GM12873 (cell line): ENCODE results near the gene GGTA1.

Experiments
- TF ChIP-seq, protein P1 (sequence below): IDR thresholded peaks from 2 replicates; pipeline ENCODE4 v1.5.1; 2012; ENCODE audit warnings: low read depth, mild to moderate bottlenecking, moderate library complexity, low read length, control low read depth; ENCODE audit not compliant: insufficient read depth; ENCODE audit errors: missing control alignments

Gene GGTA1

DNA sequence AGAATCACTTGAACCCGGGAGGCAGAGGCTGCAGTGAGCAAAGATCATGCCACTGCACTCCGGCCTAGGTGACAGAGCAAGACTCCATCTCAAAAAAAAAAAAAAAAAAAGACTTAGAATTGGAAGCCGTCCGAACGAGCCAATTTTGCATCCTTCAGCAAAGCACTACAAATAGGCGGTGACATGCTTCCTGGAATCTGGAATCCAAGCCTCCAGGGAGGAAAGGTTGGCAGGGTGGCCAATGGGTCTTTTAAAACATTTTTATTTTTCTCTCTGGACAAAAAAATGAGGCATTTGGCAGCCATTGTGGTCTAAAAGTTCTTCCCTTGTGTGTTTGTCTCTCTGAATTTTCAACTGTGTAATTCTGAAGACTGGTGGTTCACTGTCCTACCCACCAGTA, 26.4 kb downstream of the GGTA1 start:
- TF ChIP-seq, protein P1, sequence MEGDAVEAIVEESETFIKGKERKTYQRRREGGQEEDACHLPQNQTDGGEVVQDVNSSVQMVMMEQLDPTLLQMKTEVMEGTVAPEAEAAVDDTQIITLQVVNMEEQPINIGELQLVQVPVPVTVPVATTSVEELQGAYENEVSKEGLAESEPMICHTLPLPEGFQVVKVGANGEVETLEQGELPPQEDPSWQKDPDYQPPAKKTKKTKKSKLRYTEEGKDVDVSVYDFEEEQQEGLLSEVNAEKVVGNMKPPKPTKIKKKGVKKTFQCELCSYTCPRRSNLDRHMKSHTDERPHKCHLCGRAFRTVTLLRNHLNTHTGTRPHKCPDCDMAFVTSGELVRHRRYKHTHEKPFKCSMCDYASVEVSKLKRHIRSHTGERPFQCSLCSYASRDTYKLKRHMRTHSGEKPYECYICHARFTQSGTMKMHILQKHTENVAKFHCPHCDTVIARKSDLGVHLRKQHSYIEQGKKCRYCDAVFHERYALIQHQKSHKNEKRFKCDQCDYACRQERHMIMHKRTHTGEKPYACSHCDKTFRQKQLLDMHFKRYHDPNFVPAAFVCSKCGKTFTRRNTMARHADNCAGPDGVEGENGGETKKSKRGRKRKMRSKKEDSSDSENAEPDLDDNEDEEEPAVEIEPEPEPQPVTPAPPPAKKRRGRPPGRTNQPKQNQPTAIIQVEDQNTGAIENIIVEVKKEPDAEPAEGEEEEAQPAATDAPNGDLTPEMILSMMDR = no peak

DNA sequence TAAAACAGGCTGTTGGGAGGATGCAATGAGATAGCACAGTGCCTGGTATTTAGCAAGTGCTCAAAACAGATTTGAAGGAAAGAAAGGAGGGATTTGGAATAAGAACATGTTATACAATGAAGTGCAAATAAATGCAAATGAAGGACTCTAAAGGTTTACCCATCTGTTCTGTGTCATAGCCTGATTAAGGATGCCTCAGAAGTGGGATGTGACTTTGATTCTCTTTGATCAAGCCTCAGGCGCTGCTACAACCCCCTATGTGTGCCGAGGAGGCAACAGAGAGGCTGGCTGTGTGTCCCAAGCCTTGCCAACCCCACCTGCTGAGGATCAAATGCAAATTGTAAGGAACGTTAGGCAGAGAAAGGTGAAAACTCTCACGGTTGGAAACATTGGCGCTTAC, 27.2 kb downstream of the GGTA1 start:
- TF ChIP-seq, protein P1 = no peak

DNA sequence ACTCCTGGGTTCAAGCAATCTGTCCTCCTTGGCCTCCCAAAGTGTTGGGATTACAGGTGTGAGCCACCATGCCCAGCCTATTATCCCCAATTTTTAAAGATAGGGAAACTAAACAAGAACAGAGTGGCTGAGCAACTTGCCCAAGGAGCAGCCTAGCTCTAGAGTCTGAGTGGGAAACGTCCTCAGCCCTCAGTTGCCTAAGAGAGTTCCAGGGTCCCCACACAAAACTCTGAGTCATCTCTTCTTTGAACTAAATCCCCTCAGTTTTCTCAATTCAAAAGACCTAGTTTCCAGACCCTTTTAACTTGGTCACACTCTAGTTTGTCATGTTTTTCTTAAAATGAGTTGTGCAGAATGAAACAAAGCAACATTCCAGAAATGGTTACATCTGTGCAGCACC, 33.5 kb downstream of the GGTA1 start:
- TF ChIP-seq, protein P1 = no peak

DNA sequence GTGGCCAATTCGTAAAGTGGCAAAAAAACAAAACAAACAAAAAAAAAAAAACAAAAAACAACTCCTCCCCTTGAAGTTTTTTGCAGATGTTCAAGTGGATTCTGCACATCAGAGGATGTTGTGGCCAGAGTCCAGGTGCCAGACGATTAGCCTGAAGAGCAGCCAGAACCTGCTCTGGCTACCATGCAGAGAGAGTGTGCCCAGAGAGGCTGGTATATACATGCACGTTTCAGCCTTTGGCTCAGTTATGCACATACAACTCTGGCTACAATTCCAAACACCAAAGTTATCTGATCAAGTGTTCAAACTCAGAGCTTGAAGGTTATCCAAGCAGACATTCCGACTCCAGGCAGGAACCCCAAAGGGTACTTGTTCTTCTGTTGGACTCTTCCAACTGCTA, 34.7 kb downstream of the GGTA1 start:
- TF ChIP-seq, protein P1 = no peak

DNA sequence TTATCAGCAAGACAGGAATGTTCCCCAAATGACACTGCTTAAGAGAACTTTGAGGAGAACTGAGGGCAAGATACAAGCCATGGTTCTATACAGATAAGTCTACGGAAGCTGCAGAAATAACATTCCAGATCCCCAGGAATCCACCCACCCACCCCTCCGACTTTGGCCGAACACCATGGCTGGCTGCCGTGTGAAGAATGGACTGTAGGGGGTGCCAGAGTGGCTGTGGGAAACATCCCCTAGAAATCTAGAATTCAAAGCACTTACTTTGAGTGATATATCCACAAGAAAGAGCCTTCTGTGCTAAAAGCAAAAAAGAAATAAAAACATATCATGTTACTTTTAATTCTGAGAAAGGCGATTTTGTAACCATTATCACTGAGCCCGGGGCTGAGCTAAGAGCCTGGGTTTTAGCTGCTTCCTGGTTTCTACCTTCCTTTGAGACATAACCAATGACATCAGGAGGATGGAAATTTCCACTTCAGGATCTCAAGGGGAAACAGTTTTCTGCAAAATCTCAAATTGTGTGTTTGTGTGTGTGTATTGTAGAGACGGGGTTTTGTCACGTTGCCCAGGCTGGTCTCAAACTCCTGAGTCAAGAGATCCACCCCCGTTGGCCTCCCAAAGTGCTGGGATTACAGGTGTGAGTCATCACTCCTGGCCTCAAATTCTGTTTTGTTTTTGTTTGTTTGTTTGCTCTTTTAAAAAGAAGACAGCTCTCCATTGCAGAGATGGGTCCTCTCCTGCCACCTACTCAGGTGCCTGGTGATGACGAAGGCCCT, 36.4 kb downstream of the GGTA1 start:
- TF ChIP-seq, protein P1 = peak; percentile 72

DNA sequence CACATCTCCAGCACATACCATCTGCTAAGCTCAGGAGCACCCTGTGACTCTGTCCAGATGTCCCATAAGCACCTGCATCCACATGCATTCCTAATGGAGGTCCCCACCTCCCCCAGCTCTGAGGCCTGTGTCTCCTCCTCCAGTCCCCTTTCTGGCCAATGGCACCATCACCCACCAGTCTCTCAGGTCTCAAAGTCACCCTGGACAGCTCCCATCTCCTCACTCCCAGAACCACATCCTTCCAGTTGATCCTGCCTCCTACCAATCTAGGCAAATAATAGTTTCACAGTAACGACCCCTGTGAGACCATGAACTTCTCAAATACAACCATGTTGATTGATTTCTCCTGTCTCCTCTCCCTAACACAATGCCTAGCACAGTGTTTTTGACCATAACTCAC, 40.1 kb downstream of the GGTA1 start:
- TF ChIP-seq, protein P1 = no peak

DNA sequence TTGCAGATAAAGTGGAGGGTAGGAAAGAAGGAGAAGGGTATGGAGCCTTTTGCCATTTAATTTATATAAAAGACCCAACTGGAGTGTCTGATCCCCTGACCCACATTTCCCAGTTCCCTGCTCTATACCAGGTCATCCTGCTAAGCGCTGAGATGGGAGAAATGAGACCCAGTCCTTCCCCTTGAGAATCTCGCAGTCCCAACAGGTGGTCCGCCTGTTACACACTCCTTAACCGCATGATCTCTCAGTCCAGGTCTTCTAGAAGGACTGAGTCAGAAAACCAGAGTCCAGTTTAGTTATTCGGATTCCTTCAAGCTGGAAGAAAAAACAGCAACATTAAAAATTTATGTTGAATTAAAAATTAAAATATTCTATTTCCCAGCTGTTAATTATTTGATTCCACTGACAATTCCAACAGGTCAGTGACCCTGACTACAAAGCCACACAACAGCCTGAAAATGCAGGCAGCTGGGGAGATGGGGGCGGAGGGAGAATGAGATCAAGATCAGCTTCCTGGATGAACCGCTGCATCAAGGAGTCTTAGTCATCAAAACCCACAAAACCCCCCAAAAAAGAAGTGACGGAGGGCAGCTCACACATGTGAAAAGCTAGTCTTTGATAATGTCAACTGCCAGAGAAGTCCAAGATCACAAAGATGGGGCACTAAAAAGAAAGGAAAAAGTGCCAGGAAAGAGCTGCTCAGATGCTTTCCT, 44.0 kb downstream of the GGTA1 start:
- TF ChIP-seq, protein P1 = no peak
